GM19328 (cell line): ENCODE measurements around the gene PIGS.
"Not testable (repeated sequence)": the region's sequence is repeated elsewhere in the genome, so short reads cannot be mapped to it uniquely, and the experiment has no call there.

Experiments
- ATAC-seq: cut with Tn5 transposase; IDR thresholded peaks from one replicate; pipeline ENCODE4 v1.9.1; 2021; ENCODE audit warnings: mild to moderate bottlenecking, moderate library complexity; ENCODE audit not compliant: unreplicated experiment

The PIGS gene

DNA sequence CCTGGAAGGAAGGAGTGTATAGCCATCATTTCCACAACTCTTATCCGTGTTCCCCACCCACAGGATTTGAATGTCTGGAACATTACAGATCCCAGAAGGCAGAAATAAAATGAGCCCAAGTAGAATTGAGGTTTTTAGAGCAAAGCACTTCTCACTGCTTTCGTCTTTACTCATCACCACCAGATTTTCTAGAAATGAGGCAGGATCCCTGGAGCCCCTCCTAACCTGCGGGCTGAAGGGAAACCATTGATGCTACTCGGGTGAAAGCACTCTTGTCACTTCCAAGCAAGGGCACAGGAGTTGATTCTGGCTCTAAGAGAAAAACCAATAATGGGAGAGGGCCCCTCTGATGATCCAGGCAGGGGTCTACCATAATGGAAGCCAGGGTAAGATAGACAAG is 8.2 kb upstream of the PIGS start:
- no peak for ATAC-seq

- ATAC-seq: no peak
Observed at GRCh38 chr17:28578246-28579195, 7.2 kb upstream of the PIGS start.

GRCh38 chr17:28577466-28577824 is 6.1 kb upstream of the PIGS start:
- ATAC-seq: no peak

DNA sequence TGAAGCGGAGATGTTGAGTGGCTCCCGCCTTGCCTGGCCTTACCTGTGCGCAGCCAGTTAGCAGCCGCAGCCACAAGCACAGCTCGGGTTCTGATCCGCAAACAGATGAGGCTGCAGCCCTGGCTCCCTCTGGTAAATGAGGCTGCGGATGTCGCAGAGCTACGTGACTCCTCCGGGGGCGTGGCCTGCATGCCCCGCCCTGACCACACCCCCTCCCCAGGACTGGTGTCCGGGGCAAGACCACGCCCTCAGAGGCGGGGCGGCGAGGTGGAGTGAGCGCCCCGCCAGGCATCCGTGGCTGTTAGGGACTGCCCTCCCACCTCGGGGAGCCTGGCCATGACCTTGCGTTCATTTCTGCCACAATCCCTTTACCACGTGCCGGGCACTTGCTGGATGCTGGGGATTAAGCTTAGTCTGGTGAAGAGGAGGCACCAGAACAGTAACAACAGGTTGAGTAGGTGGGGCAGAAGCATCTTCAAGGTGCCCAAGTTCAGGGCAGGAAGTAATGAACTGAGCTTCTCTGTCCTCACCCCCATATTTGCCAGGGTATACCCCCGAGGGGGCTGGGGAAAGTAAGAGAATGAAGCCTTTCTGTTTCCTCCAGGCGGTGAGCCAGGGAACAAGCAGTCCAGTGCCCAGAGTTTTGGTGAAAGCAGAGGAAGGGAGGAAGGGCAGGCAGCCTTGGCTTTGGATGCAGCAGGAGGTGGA is 5.6 kb upstream of the PIGS start, which contains the start of gene ALDOC:
ALDOC (minus strand) TSS at position 138 of the 708 bp plus-strand sequence. CDS start 1,363 bp downstream, outside the sequence.
- ATAC-seq: peak; percentile 92

DNA sequence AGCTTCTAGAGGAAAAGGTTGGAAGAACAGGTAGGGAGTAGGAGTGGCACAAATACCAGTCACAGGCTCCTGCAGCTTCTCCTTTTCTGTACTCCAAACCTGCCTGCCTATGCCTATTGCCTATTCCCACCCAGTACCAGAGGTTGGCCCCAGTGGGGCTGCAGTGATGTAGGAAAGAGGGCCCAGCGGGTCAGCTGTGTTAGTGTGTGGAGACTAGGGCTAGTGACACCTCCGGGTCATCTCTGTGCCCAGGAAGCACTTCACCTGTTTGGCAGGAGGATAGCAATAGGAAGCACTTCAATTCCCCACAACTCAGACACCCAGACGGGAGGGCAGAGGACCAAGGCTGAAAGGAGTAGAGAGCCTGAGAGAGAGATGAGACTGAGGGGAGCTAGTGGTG is 4.7 kb upstream of the PIGS start:
- not testable (repeated sequence) for ATAC-seq

- no peak for ATAC-seq
Observed at GRCh38 chr17:28575126-28575795, 3.9 kb upstream of the PIGS start.

DNA sequence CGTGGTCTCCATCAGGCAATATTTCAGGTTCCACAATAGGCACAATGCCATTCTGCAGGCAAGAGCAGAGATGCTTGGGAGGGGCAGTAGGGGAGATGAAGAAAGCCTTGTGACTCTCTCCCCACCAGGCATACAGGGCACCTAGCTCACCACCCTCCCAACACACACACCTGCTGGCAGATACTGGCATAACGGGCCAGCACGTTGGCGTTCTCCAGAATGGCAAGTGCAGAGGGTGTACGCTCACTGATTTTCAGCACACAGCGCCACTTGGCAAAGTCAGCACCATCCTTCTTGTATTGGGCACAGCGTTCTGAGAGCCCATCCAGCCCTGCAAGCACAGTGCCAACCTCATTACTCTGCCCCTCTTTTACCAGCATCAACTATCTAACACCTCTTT is 3.2 kb upstream of the PIGS start:
- ATAC-seq: no peak

DNA sequence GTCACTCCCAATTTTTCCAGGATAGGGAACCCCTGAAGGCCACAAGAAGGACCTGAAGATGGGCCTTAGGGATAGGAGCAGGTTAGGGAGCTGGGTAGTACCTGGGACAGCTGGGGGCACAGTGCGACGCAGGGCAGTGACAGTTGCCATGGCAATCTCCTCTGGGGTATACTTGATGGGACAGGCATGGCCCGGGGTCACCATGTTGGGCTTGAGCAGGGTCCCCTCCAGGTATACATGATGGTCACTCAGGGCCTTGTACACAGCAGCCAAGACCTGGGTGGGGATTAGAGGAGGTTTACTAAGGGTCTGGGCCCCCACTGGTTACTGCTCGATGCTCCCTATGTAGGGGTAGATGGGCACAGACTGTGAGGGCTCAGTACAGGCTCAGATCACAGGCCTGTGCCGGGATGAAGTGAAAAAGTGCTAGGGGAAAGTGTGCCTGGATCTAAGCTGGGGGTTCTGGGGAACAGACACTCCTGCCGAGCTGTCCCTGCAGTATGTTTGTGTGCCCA is 2.7 kb upstream of the PIGS start:
- ATAC-seq: no peak

GRCh38 chr17:28573521-28573920 is 2.2 kb upstream of the PIGS start:
- no peak for ATAC-seq

DNA sequence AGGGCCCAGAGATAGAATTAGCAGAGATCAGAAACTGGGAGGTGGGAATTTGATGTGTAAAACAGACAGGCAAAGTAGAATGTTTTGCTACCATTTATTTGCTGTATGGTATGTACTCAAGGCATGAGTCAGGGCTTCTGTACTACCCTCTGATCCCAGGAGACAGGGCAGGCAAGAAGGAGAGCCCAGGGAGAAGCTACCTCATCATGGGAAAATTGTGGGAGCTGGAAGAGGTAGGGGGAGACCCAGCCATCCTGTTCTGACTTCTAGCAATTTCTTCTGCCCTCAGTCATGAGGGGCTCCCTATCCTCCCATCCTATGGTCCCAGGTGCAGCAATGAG is 1.7 kb upstream of the PIGS start:
- ATAC-seq: no peak

DNA sequence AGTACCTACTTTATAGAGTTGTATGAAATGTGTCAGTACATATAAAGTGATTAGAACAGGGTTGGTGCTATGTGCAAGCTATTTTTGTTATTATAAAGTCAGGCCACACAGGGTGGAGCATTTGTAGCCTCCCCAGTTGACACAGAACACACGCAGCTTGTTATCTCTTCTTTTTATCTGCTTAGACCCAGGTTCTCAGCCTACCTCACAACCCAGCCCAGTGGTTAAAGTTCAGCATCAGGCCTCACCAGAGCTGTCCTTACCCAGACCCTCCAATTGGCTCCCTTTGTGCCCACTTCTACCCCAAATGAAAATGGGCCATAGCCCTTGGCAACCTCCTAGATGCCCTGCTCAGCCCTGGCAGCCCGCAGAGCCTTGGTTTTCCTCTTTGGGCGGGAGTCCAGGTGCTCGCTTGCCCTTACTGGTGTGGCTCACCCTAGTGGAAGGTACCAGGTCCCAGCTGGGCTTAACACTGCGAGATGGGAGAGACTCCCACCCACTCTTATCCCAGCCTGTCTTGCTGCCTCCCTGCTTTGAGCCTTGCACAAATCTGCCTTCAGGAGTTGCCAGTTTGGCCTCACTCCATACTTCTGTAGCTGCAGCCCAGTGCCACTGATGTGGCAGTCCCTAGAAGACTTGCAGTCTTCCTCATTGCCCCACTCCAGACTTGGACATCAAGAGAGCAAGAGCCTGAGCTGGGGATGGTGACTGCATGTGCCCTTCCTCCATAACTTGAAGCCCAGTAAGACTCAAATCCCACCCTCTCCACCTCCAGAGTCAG is 1.1 kb upstream of the PIGS start:
- no peak for ATAC-seq

DNA sequence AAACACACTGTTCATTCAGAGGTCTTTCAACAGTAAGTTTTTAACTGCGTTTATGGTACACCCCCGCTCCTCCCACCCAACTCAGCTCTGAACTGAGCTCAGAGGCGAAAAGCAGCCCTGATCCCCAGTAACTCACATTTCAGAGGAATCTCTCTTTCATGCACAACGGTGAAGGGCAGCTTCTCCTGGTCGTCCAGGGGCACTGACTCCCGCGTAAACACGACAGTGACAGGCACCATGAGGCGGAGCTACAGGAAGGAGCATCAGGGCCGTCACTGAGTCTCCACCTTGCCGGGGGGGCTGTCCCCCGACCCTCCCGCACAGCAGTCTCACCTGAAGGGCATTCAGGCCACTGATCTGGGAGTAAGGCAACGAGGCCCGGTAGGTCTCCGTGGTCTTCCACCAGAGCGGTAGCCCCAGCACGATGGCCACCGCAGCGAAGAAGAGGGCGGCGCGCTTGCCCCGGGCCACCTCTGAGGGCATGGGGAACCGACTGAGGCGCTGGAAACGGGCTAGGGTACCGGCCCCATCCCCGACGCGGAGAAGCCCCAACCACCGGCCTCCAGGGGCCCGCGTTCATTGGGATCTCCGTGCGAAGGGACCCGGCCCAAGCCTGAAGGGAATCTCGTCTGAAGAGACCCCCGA is 486 bp downstream of the PIGS start:
- ATAC-seq: peak; percentile 18

DNA sequence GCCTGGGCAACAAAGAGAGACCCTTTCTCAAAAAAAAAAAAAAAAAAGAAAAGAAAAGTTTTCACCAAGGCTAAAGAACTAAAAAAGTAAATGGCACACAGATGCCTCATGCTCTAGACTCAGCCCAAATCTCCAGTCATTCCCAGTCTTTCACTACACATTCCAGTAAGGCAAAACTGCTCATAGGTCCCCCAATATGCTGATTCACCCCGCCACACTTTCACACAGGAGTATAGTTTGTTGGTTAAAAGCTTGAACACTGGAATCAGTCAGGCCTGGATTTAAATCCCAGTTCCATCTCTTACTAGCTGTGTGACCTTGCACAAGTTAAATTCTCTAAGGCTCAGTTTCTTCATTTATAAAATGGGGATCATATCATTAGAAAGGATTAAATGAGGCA is 1.9 kb downstream of the PIGS start:
- no peak for ATAC-seq

DNA sequence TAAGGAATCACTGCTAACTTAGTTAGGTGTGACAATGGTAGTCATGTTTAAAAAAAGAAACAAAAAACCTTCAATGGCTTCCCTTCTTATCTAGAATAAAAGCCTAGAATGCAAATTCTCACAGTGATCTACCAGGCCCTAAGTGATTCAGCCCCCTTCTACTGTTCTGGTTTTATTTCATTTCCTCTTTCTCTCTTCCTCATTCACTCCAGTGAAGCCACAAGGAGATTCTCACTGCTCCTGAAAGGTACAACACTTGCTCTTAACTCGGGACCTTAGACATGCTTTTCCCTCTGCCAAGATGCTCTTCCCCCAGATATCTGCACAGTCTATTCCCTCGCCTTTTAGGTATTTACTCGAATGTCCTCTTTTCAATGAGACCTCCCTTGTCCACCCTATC is 3.7 kb downstream of the PIGS start:
- no peak for ATAC-seq

GRCh38 chr17:28563475-28563874 is 7.8 kb downstream of the PIGS start:
- no peak for ATAC-seq

- ATAC-seq: no peak
Observed at GRCh38 chr17:28555022-28555421, 16.3 kb downstream of the PIGS start.

- ATAC-seq: no peak
Observed at GRCh38 chr17:28554565-28554964, 16.8 kb downstream of the PIGS start.

DNA sequence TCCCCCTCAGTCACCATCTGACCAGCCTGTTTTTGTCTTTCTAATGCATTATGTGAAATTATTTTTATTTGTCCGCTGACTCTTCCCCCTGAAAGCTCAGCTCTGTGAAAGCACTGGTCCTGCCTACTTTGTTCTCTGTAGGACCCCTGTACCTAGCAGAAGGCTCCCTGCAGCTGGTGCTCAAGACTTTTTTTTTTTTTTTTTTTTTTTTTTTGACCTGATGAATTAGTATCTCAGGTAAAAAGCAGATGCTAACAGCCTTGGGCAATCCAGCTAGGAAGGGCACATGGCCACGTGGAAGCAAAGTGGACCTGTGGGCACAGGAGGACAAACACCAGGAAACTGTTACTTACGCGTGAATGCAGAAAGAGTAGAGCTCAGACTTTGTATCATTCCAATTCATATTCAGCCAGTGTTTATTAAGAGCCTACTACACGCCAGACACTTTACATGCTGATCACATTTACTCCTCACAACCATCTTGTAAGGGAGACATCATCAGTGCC is 18.3 kb downstream of the PIGS start:
- no peak for ATAC-seq

DNA sequence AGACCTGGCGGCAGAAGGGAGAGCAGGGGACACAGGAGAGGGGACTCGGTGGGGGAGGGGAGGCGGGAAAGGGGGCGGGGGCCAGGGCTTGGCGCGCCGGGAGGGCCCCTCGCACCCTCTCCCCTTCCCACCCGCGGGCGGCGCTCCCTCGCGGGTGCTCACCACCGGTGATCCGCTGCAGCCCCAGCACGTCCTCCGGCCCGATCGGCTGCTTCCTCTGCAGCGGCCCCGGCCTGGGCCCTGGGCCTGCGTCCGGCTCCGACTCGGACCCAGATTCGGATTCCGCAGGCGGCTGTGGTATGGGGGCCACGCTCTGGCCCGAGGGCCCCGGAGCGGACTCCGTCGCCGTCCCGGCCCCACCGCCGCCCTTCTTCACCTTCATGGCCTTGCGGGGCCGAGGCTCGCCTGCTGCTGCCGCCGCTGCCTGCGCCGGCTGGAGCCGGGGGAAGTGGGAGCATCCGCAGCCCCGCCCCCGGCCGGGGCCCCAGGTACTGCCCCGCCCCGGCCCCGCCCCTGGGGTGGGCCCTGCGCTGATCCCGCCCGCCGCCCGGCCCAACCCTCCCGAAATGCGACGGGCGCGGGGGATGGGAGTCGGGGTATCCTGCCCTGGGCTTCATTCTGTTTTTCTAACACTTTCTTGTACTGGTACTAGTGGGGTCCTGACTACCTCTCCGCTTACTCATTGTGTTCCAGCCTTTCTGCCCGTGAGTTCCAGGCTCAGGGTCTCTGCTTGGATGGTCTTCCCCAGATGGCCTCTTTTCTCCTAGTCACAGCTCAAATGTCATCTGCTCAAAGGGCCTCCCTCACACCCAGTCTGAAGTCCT is 18.9 kb downstream of the PIGS start, which contains the start of gene UNC119:
UNC119 (minus strand) TSS at position 449 of the 824 bp plus-strand sequence; CDS start at position 382, 67 bp downstream.
- ATAC-seq: peak; percentile 51
